HEK293 (cell line): Measurements from ENCODE around the gene IGF2BP2.

ENCODE experiments used
- CTCF ChIA-PET: fragments of 350-600 bp; formaldehyde crosslinking; extraction: SDS; loops from one replicate; lab custom pipeline; 2021; ENCODE audit warnings: antibody characterized with exemption; lab: Yijun Ruan, JAX
- POLR2A ChIA-PET: fragments of 300-600 bp; formaldehyde crosslinking; extraction: SDS; loops from one replicate; lab custom pipeline; 2020; ENCODE audit warnings: antibody characterized with exemption, inconsistent platforms; lab: Yijun Ruan, JAX
- H3K27ac ChIP-seq: fragments of 200-500 bp; sonication (Bioruptor generic); 2 replicates; pipeline ENCODE4 v1.5.1; 2014; ENCODE audit warnings: low read depth, low read length, control low read depth, inconsistent platforms; ENCODE audit errors: extremely low read depth
- H3K36me3 ChIP-seq, 2 experiments: fragments of 200-500 bp in 1 of 2; sonication (Bioruptor generic) in 1 of 2; 1 replicate in 1 of 2; 2 replicates in 1 of 2; pipeline ENCODE4 v1.5.1; 2014 to 2017; ENCODE audit warnings: inconsistent platforms in 2 of 2, low read length in 2 of 2; ENCODE audit not compliant: control insufficient read depth in 2 of 2, insufficient read depth in 1 of 2
- H3K4me1 ChIP-seq: fragments of 200-500 bp; sonication (Bioruptor generic); 2 replicates; pipeline ENCODE4 v1.5.1; 2014; ENCODE audit warnings: mild to moderate bottlenecking, low read length, inconsistent platforms; ENCODE audit not compliant: control insufficient read depth, insufficient read depth
- H3K4me3 ChIP-seq: 2 replicates; pipeline ENCODE4 v1.5.1; 2011; ENCODE audit warnings: low read depth, mild to moderate bottlenecking, control low read depth, low read length, moderate library complexity
- H3K9me3 ChIP-seq: fragments of 200-500 bp; sonication (Bioruptor generic); 2 replicates; pipeline ENCODE4 v1.5.1; 2014; ENCODE audit warnings: low read depth, low read length, inconsistent platforms; ENCODE audit not compliant: control insufficient read depth, insufficient read depth
- AEBP2 ChIP-seq: fragments of 450-650 bp; formaldehyde crosslinking; IDR thresholded peaks from 2 replicates; pipeline ENCODE4 v1.5.1; 2016; ENCODE audit warnings: missing biosample characterization, missing genetic modification characterization, borderline replicate concordance
- GLI2 ChIP-seq: fragments of 450-650 bp; formaldehyde crosslinking; IDR thresholded peaks from 2 replicates; pipeline ENCODE4; 2017; ENCODE audit warnings: missing biosample characterization, missing genetic modification characterization, low read depth, borderline replicate concordance
- GLIS2 ChIP-seq: fragments of 450-650 bp; formaldehyde crosslinking; IDR thresholded peaks from 2 replicates; pipeline ENCODE4 v1.5.1; 2016; ENCODE audit warnings: missing biosample characterization, missing genetic modification characterization
- MZF1 ChIP-seq: fragments of 450-650 bp; formaldehyde crosslinking; IDR thresholded peaks from 2 replicates; pipeline ENCODE4 v1.5.1; 2017; ENCODE audit warnings: missing biosample characterization, missing genetic modification characterization, borderline replicate concordance
- SCRT1 ChIP-seq: fragments of 450-650 bp; formaldehyde crosslinking; IDR thresholded peaks from 2 replicates; pipeline ENCODE4 v1.5.1; 2016; ENCODE audit warnings: missing biosample characterization, missing genetic modification characterization, borderline replicate concordance
- ZFP69B ChIP-seq: fragments of 450-650 bp; formaldehyde crosslinking; IDR thresholded peaks from 2 replicates; pipeline ENCODE4 v1.5.1; 2016; ENCODE audit warnings: missing biosample characterization, missing genetic modification characterization
- ZNF211 ChIP-seq: fragments of 450-650 bp; formaldehyde crosslinking; IDR thresholded peaks from 2 replicates; pipeline ENCODE4 v1.5.1; 2016; ENCODE audit warnings: low read depth, missing biosample characterization, missing genetic modification characterization
- ZNF280C ChIP-seq: fragments of 450-650 bp; formaldehyde crosslinking; IDR thresholded peaks from 2 replicates; pipeline ENCODE4 v1.5.1; 2016; ENCODE audit warnings: missing biosample characterization, missing genetic modification characterization
- ZNF335 ChIP-seq: fragments of 450-650 bp; formaldehyde crosslinking; conservative IDR thresholded peaks from 2 replicates; pipeline ENCODE4 v1.5.1; 2016; ENCODE audit warnings: missing biosample characterization, missing genetic modification characterization
- ZNF398 ChIP-seq: fragments of 450-650 bp; formaldehyde crosslinking; IDR thresholded peaks from 2 replicates; pipeline ENCODE4 v1.5.1; 2017; ENCODE audit warnings: missing biosample characterization, missing genetic modification characterization
- ZNF426 ChIP-seq: fragments of 450-650 bp; formaldehyde crosslinking; IDR thresholded peaks from 2 replicates; pipeline ENCODE4 v1.5.1; 2017; ENCODE audit warnings: missing biosample characterization, missing genetic modification characterization, mild to moderate bottlenecking, inconsistent platforms, moderate library complexity
- ZNF561 ChIP-seq: fragments of 450-650 bp; IDR thresholded peaks from 2 replicates; pipeline ENCODE4 v1.5.1; 2018; ENCODE audit warnings: missing biosample characterization, missing genetic modification characterization, borderline replicate concordance
- ZNF701 ChIP-seq: fragments of 450-650 bp; formaldehyde crosslinking; IDR thresholded peaks from 2 replicates; pipeline ENCODE4 v1.5.1; 2016; ENCODE audit warnings: missing biosample characterization, missing genetic modification characterization
- ZSCAN23 ChIP-seq: fragments of 450-650 bp; formaldehyde crosslinking; IDR thresholded peaks from 2 replicates; pipeline ENCODE4 v1.5.1; 2016; ENCODE audit warnings: missing biosample characterization, missing genetic modification characterization

IGF2BP2 gene

GRCh38 chr3:185594073-185594472 is 230.8 kb downstream of the IGF2BP2 start:
- H3K36me3 ChIP-seq, result peaks cover 9 to 48% of the 10 kb centered on the region in 2 experiments; a peak in 2 of 3 replicates
- POLR2A ChIA-PET, result no interaction called here
- no peaks in the 10 kb centered on the region for H3K9me3 ChIP-seq
- H3K4me1 ChIP-seq, result no peaks in the 10 kb centered on the region
- no peak overlapping the region for H3K4me3 ChIP-seq
- H3K27ac ChIP-seq, result no peak overlapping the region
- CTCF ChIA-PET, result interaction anchor here (0.6 kb wide), 1 partner anchor 338 kb away, joined by 5 read pairs; no protein-coding TSS in a partner anchor
- TF ChIP-seq GLI2 (tag by site-specific recombination), result no peak
- no peak for TF ChIP-seq ZNF335 (tag by site-specific recombination)
- no peak for TF ChIP-seq GLIS2 (tag by site-specific recombination)
- TF ChIP-seq MZF1 (tag by site-specific recombination), result no peak
- TF ChIP-seq ZSCAN23 (tag by site-specific recombination), result no peak
- TF ChIP-seq ZNF426 (tag by site-specific recombination), result no peak
- no peak for TF ChIP-seq ZFP69B (tag by site-specific recombination)
- no peak for TF ChIP-seq ZNF561 (tag by site-specific recombination)
- TF ChIP-seq ZNF280C, result no peak
- no peak for TF ChIP-seq ZNF398 (tag by site-specific recombination)
- TF ChIP-seq ZNF211, result no peak
- no peak for TF ChIP-seq ZNF701 (tag by site-specific recombination)
- no peak for TF ChIP-seq SCRT1 (tag by site-specific recombination)
- TF ChIP-seq AEBP2, result no peak
